GM10266 (cell line): Measurements from ENCODE around the gene WDR64.

Experiments used
- DNase-seq: peaks from one replicate; pipeline ENCODE4 v3.0.0; 2012; ENCODE audit errors: extremely low spot score
- CTCF ChIP-seq: IDR thresholded peaks from 2 replicates; pipeline ENCODE4 v1.5.1; 2012; ENCODE audit warnings: mild to moderate bottlenecking, low read depth; ENCODE audit not compliant: control insufficient read depth, insufficient read depth; ENCODE audit errors: missing control alignments

The WDR64 gene

DNA sequence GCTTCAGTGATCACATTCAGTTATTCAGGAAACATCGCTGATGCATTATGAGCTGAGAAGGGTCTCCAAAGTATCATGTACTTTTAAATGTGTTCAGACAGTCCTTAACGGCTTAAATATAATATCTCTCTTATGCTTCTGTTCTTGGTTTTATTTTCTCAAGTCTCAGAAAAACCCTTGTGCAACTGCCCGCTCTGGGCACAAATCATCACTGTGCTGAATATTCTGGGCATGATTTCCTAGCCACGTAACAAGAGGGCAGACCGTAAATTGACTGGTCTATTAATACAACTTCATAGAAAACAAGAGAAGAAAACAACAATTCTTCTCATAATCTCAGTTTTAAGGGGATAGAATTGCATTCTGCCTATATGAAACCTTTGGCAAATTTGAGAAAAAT, 99.4 kb downstream of the WDR64 start:
- no peak for DNase-seq
- no peak for TF ChIP-seq CTCF

DNA sequence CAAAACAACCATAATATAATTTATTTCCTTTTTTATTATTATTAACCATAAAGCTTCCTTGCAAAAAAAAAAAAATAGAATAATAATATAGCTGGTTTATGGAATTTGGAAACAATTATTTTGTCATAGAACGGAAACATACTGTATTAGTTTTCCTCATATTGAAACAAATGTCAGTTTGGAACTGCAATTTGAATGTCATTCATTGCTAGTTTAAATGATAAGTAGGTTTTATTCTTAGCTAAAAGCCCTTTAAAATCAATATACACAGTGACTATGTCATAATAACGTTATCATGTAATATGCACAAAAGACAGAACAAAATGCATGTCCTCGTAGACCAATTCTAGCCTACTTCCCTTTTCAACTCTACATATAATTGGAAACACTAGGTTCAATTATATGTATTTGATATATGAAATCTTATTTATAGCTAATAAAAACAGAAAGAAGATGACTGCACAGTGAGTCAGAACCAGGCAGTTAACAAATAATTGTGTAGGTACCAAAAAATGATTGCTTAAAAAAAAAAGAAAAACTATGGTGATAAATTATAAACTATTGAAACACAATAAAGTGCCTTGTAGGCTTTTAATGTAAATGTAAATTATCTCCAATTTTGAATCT, 110.7 kb downstream of the WDR64 start:
- no peak for TF ChIP-seq CTCF
- no peak for DNase-seq

GRCh38 chr1:241765390-241765789, 113.3 kb downstream of the WDR64 start:
- DNase-seq = no peak
- no peak for TF ChIP-seq CTCF

DNA sequence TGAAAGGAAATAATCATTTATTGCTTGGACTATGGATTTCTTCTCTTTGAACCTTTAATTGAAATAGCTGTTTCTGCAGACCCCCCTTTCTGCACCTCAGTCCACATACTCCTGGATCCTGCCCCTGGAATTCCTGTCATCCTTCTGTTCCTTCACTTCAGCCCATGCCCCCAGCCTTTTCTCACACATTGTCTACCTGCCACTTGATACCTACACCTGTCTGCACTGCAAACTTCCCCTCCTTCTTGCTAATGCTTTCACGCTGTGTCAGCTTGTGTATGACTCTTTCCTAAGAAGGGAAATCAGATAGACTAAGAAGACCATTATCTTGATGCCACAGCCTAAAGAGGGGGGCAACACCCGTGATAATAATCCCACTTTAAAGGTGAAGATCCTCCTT, 115.7 kb downstream of the WDR64 start:
- no peak for DNase-seq
- no peak for TF ChIP-seq CTCF

DNA sequence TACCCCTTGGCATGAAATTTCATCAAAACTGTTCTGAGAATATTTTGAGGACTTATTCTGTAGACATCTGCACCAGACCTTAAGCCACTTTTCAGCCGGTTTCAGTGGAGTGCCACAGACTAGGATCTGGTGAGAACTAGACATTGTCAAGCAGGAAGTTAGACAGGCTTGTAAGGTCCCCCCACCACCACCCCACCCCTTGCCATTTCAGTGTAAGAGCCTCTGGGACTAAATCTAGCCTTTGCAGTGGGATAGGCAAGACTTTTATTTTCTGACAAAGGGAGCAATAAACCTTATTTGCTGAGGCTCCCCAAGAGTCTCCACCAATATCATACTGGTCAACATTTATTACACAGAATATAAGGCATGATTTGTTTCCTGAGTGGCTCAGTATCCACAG, 118.0 kb downstream of the WDR64 start:
- TF ChIP-seq CTCF = no peak
- no peak for DNase-seq

DNA sequence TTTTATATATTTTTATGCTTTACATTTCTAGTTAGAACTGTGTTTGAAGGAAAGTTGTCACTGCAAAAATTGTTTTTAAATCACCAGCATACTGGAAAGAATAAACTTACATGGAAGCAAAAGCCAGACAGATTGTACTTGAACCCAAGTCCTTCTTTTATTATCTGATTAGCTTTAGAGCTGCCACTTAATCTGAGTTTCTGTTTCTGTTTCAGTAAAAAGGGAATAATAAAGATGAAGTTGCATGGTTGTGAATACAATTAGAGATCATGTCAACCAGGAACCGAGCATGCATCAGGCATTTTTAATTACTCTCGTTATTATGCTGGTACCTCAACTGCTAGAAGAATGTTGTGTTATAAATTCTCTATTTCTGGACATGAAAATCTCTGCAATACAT, 119.0 kb downstream of the WDR64 start:
- no peak for TF ChIP-seq CTCF
- DNase-seq = no peak

- TF ChIP-seq CTCF = no peak
- DNase-seq = no peak
Observed at GRCh38 chr1:241772932-241773500, 120.9 kb downstream of the WDR64 start.
